OCI-LY7 (cell line): Measurements from ENCODE around the gene FAM118B.

Experiments used
- CTCF ChIP-seq: fragments of 200-600 bp; sonication (generic); conservative IDR thresholded peaks from 2 replicates; pipeline ENCODE4 v1.5.1; 2014; ENCODE audit warnings: mild to moderate bottlenecking, antibody characterized with exemption, low read length, moderate library complexity, mixed read lengths
- EZH2phosphoT487 ChIP-seq: fragments of 200-600 bp; sonication (generic); IDR thresholded peaks from 2 replicates; pipeline ENCODE4 v1.6.1; 2018; ENCODE audit warnings: low read depth, borderline replicate concordance, mild to moderate bottlenecking, mixed run types, antibody characterized with exemption, low read length, moderate library complexity, mixed read lengths

GRCh38 chr11:126290887-126291286, 79.3 kb downstream of the FAM118B start:
- TF ChIP-seq CTCF (no peak), EZH2phosphoT487 (no peak)
